Left forelimb (tissue), 1 donor: ENCODE data around the gene RBM28.
"Not testable (repeated sequence)": the region's sequence is repeated elsewhere in the genome, so short reads cannot be mapped to it uniquely, and the experiment has no call there.

Experiments used
- DNase-seq: peaks from one replicate; pipeline ENCODE4 v3.0.0-alpha.2; 2018; ENCODE audit warnings: low spot score

The RBM28 gene

GRCh38 chr7:128347647-128348097 lies 4.0 kb upstream of the RBM28 start:
- DNase-seq: no peak

- DNase-seq: no peak
Measured at GRCh38 chr7:128344431-128344774, 695 bp upstream of the RBM28 start.

GRCh38 chr7:128341733-128342132 lies 2.0 kb downstream of the RBM28 start:
- DNase-seq: no peak

GRCh38 chr7:128335730-128336129 lies 8.0 kb downstream of the RBM28 start:
- DNase-seq: no peak

- DNase-seq: no peak
Measured at GRCh38 chr7:128324368-128324680, 19.4 kb downstream of the RBM28 start.

- no peak for DNase-seq
Measured at GRCh38 chr7:128323459-128324367, 20.0 kb downstream of the RBM28 start.

- DNase-seq: no peak
Measured at GRCh38 chr7:128323040-128323439, 20.7 kb downstream of the RBM28 start.

GRCh38 chr7:128322040-128322643 lies 21.6 kb downstream of the RBM28 start:
- no peak for DNase-seq

GRCh38 chr7:128321044-128321422 lies 22.7 kb downstream of the RBM28 start:
- no peak for DNase-seq

GRCh38 chr7:128318691-128319090 lies 25.0 kb downstream of the RBM28 start:
- no peak for DNase-seq

- DNase-seq: no peak
Measured at GRCh38 chr7:128311013-128311412, 32.7 kb downstream of the RBM28 start.

GRCh38 chr7:128310499-128310898 lies 33.2 kb downstream of the RBM28 start:
- no peak for DNase-seq

GRCh38 chr7:128309976-128310375 lies 33.7 kb downstream of the RBM28 start:
- DNase-seq: no peak

GRCh38 chr7:128309124-128309523 lies 34.6 kb downstream of the RBM28 start:
- DNase-seq: no peak

- no peak for DNase-seq
Measured at GRCh38 chr7:128307061-128307460, 36.6 kb downstream of the RBM28 start.

- DNase-seq: no peak
Measured at GRCh38 chr7:128304212-128304611, 39.5 kb downstream of the RBM28 start.

- no peak for DNase-seq
Measured at GRCh38 chr7:128303643-128304042, 40.1 kb downstream of the RBM28 start.

GRCh38 chr7:128303133-128303532 lies 40.6 kb downstream of the RBM28 start:
- DNase-seq: no peak

GRCh38 chr7:128302139-128302538 lies 41.6 kb downstream of the RBM28 start:
- DNase-seq: no peak

- no peak for DNase-seq
Measured at GRCh38 chr7:128299109-128299607, 44.5 kb downstream of the RBM28 start.

- not testable (repeated sequence) for DNase-seq
Measured at GRCh38 chr7:128298004-128298403, 45.7 kb downstream of the RBM28 start.

GRCh38 chr7:128287556-128287955 lies 56.2 kb downstream of the RBM28 start:
- DNase-seq: no peak

- no peak for DNase-seq
Measured at GRCh38 chr7:128284102-128284501, 59.6 kb downstream of the RBM28 start.
